Stimulated activated naive B cell treated with anti-CD40 and anti-IgM and Interleukin-4, amounts not matched to agents 10 μg/mL and 1 μg/mL and 100 μg/mL, for 72 hours (primary cell): ENCODE results near the gene HPX.

ENCODE experiments used
- ATAC-seq, 2 donors: fragments of 150-1000 bp; cut with Tn5 transposase; replicated peaks; 2 replicates each; pipeline ENCODE4 v1.10.0; 2021; ENCODE audit warnings: moderate library complexity in 1 of 2
- DNase-seq: peaks from one replicate; pipeline ENCODE4 v3.0.0; 2021
- H3K27ac Mint-ChIP-seq: one replicate; pipeline ENCODE4 v1.8.0; 2022; ENCODE audit warnings: mild to moderate bottlenecking, mixed read lengths
- H3K27me3 Mint-ChIP-seq, 2 donors: one replicate each; pipeline ENCODE4 v1.8.0; 2022; ENCODE audit warnings: mixed read lengths in 2 of 2
- H3K36me3 Mint-ChIP-seq, 2 donors: one replicate each; pipeline ENCODE4 v1.8.0; 2022; ENCODE audit warnings: mixed read lengths in 2 of 2, mild to moderate bottlenecking in 1 of 2
- H3K4me1 Mint-ChIP-seq, 2 donors: one replicate each; pipeline ENCODE4 v1.8.0; 2022; ENCODE audit warnings: mixed read lengths in 2 of 2, mild to moderate bottlenecking in 1 of 2
- H3K4me3 Mint-ChIP-seq, 2 donors: one replicate each; pipeline ENCODE4 v1.8.0; 2022; ENCODE audit warnings: mild to moderate bottlenecking in 2 of 2, mixed read lengths in 2 of 2, moderate library complexity in 1 of 2
- H3K9me3 Mint-ChIP-seq, 2 donors: one replicate each; pipeline ENCODE4 v1.8.0; 2022; ENCODE audit warnings: mixed read lengths in 2 of 2, mild to moderate bottlenecking in 1 of 2

The HPX gene, protein sequence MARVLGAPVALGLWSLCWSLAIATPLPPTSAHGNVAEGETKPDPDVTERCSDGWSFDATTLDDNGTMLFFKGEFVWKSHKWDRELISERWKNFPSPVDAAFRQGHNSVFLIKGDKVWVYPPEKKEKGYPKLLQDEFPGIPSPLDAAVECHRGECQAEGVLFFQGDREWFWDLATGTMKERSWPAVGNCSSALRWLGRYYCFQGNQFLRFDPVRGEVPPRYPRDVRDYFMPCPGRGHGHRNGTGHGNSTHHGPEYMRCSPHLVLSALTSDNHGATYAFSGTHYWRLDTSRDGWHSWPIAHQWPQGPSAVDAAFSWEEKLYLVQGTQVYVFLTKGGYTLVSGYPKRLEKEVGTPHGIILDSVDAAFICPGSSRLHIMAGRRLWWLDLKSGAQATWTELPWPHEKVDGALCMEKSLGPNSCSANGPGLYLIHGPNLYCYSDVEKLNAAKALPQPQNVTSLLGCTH

GRCh38 chr11:6440906-6441358 is at the start of gene HPX:
Gene HPX, minus strand, starts transcription at chr11:6440987. Its CDS starts 24 bp downstream, at chr11:6440963.
- Mint-ChIP-seq H3K27ac (no peak within 1 kb of the TSS), H3K27me3 (no peaks in the 10 kb centered on the region), H3K4me1 (peaks cover 0 to under 1% of the 10 kb centered on the region in 2 donors), H3K9me3 (no peaks in the 10 kb centered on the region), H3K36me3 (no peaks in the 10 kb centered on the region), H3K4me3 (no peak within 1 kb of the TSS)
- no peak for ATAC-seq
- DNase-seq: no peak

GRCh38 chr11:6489306-6489705 is 48.5 kb upstream of the HPX start:
- Mint-ChIP-seq H3K9me3 (peaks cover 0 to 1% of the 10 kb centered on the region in 2 donors), H3K27me3 (no peaks in the 10 kb centered on the region), H3K36me3 (peaks cover 11 to 48% of the 10 kb centered on the region in 2 donors), H3K27ac (no peak overlapping the region), H3K4me3 (no peak overlapping the region), H3K4me1 (peaks cover 2 to 4% of the 10 kb centered on the region in 2 donors)
- DNase-seq: no peak
- no peak for ATAC-seq

DNA sequence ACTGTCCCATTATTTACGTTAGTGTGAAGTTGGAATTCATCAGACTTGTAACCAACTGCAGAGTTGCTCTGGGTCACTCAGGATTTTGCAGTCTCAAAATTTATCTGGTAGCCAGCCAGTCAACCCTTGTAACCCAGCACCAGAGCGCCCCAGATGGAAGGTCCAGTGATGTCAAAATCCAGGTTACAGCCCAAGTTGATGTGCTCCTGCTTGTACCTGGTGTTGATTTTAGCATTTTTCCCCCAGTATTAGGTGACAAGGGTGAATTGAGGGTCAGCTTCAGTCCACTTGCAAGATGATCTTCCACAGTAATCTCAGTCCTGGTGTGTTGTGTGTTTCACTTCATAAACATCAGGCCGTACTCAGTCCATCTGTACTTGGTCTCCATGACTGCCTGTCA is 48.0 kb upstream of the HPX start:
- no peaks in the 10 kb centered on the region for H3K27me3 Mint-ChIP-seq
- peaks cover 0 to 1% of the 10 kb centered on the region in 2 donors for H3K9me3 Mint-ChIP-seq
- DNase-seq (no peak), ATAC-seq (no peak)
- H3K4me3 Mint-ChIP-seq: no peak overlapping the region
- H3K27ac Mint-ChIP-seq: peak overlapping the region; percentile 10
- peaks cover 11 to 44% of the 10 kb centered on the region in 2 donors for H3K36me3 Mint-ChIP-seq
- H3K4me1 Mint-ChIP-seq: peaks cover 2 to 4% of the 10 kb centered on the region in 2 donors

DNA sequence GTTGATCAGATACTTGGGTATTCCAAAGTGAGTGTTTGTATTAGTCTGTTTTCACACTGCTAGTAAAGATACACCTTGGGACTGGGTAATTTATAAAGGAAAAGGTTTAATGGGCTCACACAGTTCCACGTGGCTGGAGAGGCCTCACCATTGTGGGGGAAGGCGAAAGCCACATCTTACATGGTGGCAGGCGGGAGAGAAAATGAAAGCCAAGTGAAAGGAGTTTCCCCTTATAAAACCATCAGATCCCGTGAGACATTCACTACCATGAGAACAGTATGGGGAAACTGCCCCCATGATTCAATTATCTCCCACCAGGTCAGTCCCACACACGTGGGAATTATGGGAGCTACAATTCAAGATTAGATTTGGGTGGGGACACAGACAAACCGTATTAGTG is 47.6 kb upstream of the HPX start:
- no peak for DNase-seq
- ATAC-seq: no peak
- H3K4me1 Mint-ChIP-seq: peaks cover 2 to 8% of the 10 kb centered on the region in 2 donors
- peaks cover 14 to 43% of the 10 kb centered on the region in 2 donors for H3K36me3 Mint-ChIP-seq
- H3K27me3 Mint-ChIP-seq: no peaks in the 10 kb centered on the region
- H3K27ac Mint-ChIP-seq: peak overlapping the region; percentile 10
- no peak overlapping the region for H3K4me3 Mint-ChIP-seq
- H3K9me3 Mint-ChIP-seq: peaks cover 0 to 1% of the 10 kb centered on the region in 2 donors

DNA sequence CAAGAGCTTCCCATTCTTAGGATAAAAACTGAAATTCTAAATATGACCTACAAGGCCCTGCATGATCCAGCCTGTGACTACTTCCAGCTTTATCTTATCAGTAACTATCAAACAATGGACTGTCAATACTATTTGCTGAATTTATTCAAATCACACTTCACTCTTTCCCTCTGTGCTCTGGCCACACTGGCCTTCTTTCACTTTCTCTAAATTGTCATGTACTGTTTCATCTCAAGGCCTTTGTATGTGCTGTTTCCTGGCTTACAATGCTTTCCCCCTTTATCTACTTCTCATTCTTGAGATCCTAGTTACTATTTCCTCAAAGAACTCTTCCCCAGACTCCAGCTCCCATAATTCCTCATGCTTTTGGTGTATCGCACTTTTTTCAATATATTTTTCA is 46.2 kb upstream of the HPX start:
- Mint-ChIP-seq H3K9me3 (peaks cover 0 to 1% of the 10 kb centered on the region in 2 donors), H3K36me3 (peaks cover 24 to 41% of the 10 kb centered on the region in 2 donors), H3K27ac (no peak overlapping the region), H3K27me3 (no peaks in the 10 kb centered on the region), H3K4me3 (no peak overlapping the region), H3K4me1 (peaks cover 11 to 18% of the 10 kb centered on the region in 2 donors)
- no peak for DNase-seq
- ATAC-seq: no peak

- DNase-seq: no peak
- Mint-ChIP-seq H3K9me3 (peaks cover 0 to 1% of the 10 kb centered on the region in 2 donors), H3K36me3 (peaks cover 25 to 36% of the 10 kb centered on the region in 2 donors), H3K4me1 (peaks cover 11 to 19% of the 10 kb centered on the region in 2 donors), H3K27ac (no peak overlapping the region), H3K4me3 (no peak overlapping the region), H3K27me3 (no peaks in the 10 kb centered on the region)
- ATAC-seq: no peak
Observed at GRCh38 chr11:6486256-6486655, 45.5 kb upstream of the HPX start.

GRCh38 chr11:6485661-6486060 is 44.9 kb upstream of the HPX start:
- ATAC-seq: no peak
- Mint-ChIP-seq H3K27me3 (no peaks in the 10 kb centered on the region), H3K36me3 (peaks cover 25 to 40% of the 10 kb centered on the region in 2 donors), H3K27ac (no peak overlapping the region), H3K9me3 (peaks cover 0 to 1% of the 10 kb centered on the region in 2 donors), H3K4me1 (peaks cover 15 to 25% of the 10 kb centered on the region in 2 donors), H3K4me3 (no peak overlapping the region)
- no peak for DNase-seq

DNA sequence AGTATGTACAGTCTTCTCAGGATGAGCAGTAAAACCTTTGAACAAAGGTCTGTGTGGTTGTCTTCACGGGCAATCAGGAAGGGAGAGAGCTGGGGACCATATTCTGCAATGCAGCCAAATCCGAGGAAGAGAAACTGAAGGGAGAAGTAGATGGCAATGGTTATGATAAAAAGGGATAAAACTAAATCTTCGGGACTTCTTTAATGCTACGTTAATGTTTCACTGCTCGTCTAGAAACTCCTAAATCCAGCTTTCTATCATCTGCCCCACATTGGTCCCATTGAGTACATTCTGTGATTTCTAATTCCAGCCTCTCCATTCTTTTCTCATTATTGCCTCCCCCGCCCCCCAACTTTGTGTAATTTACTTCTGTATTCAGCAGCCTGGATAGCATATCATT is 42.2 kb upstream of the HPX start:
- Mint-ChIP-seq H3K27ac (peak overlapping the region; percentile 99), H3K4me3 (peak overlapping the region; percentile 97 to 99), H3K9me3 (no peaks in the 10 kb centered on the region), H3K4me1 (peaks cover 27 to 40% of the 10 kb centered on the region in 2 donors), H3K36me3 (peaks cover 18 to 31% of the 10 kb centered on the region in 2 donors), H3K27me3 (no peaks in the 10 kb centered on the region)
- DNase-seq: no peak
- no peak for ATAC-seq

DNA sequence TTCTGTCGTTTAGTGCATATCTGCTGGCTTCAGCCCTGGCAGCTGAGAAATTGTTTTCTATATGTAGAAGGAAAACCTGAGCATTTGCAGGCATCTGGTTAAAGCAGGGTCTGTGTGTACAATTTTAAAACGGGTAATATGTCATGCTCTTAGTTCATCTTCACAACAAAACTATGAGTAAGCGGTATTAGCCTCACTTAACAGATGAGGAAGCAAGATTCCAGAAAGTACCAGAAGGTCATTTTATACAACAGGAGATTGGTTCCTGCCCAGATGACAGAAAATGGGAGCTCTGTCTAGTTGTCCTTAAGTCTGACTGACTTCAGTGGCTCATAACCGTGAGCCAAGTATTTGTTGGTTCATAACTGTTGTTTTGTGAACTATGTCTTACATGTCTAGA is 41.7 kb upstream of the HPX start:
- Mint-ChIP-seq H3K27ac (peak overlapping the region; percentile 99), H3K9me3 (no peaks in the 10 kb centered on the region), H3K36me3 (peaks cover 21 to 35% of the 10 kb centered on the region in 2 donors), H3K4me3 (peak overlapping the region; percentile 97 to 99), H3K4me1 (peaks cover 27 to 39% of the 10 kb centered on the region in 2 donors), H3K27me3 (no peaks in the 10 kb centered on the region)
- ATAC-seq: no peak
- DNase-seq: no peak

DNA sequence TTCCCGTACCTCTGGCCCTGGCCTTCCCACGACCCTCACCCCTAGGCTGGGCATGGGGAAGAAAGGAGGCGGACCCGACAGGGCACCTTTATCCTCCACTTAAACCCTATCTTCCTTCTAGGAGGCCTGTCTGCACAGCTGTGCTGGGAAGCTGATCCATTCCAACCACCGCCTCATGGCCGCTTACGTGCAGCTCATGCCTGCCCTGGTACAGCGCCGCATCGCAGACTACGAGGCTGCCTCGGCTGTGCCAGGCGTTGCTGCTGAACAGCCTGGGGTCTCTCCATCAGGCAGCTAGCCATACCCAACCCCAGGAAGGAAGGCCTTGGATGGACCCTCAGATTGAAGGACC is 41.1 kb upstream of the HPX start:
- Mint-ChIP-seq H3K4me3 (peak overlapping the region; percentile 97 to 99), H3K27ac (peak overlapping the region; percentile 99), H3K36me3 (peaks cover 26 to 39% of the 10 kb centered on the region in 2 donors), H3K4me1 (peaks cover 27 to 39% of the 10 kb centered on the region in 2 donors), H3K9me3 (no peaks in the 10 kb centered on the region), H3K27me3 (no peaks in the 10 kb centered on the region)
- DNase-seq: peak; percentile 7
- peak; percentile 4 to 6 for ATAC-seq

- Mint-ChIP-seq H3K27me3 (no peaks in the 10 kb centered on the region), H3K4me3 (peak within 1 kb of the TSS; percentile 97 to 99)
Observed at GRCh38 chr11:6481012-6481923, 40.5 kb upstream of the HPX start, which contains the start of the genes ARFIP2 and TIMM10B. Gene ARFIP2, minus strand, starts transcription at chr11:6481331. Its CDS starts 910 bp downstream, at chr11:6480421. Gene TIMM10B, plus strand, starts transcription at chr11:6481501. Its CDS starts 16 bp downstream, at chr11:6481517.

DNA sequence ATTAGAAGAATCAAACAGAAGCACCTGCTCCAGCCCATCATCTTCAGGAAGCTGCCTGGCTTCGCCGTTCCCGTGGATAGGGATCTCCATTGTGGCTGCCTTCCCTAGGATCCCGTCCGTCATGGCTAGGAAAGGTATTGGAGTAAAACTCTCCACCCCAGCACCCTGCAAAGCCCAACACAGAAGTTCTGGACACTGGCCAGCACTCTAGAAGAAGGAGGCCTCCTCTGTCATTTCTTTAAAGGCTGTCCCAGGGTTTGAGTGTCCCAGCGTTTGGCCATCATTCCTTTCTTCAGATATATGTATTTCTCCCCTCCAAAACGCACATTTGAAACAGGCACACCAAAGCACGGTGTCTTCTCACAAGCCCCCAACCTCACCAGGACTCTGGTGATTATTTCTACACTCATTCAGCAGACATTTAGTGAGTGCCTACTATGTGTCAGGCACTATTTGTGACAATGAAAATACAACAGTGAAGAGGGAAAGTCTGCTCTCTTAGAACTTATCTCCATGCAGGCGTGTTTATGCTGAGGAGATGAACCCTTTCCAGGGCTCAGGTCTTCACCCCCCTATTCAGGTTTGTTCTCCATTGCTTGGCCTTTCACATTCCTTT is 39.6 kb upstream of the HPX start:
- Mint-ChIP-seq H3K9me3 (no peaks in the 10 kb centered on the region), H3K4me3 (peak overlapping the region; percentile 97 to 99), H3K36me3 (peaks cover 29 to 43% of the 10 kb centered on the region in 2 donors), H3K4me1 (peaks cover 27 to 39% of the 10 kb centered on the region in 2 donors), H3K27ac (peak overlapping the region; percentile 99), H3K27me3 (no peaks in the 10 kb centered on the region)
- DNase-seq (no peak), ATAC-seq (no peak)

More at GRCh38 chr11:6481012-6481923, 40.5 kb upstream of the HPX start, which contains the start of the genes ARFIP2 and TIMM10B:
- ATAC-seq: peak; percentile 98 to 99
- Mint-ChIP-seq H3K9me3 (no peaks in the 10 kb centered on the region), H3K27ac (peak within 1 kb of the TSS; percentile 99), H3K36me3 (peaks cover 29 to 43% of the 10 kb centered on the region in 2 donors), H3K4me1 (peaks cover 27 to 39% of the 10 kb centered on the region in 2 donors)
- peak; percentile 97 for DNase-seq

DNA sequence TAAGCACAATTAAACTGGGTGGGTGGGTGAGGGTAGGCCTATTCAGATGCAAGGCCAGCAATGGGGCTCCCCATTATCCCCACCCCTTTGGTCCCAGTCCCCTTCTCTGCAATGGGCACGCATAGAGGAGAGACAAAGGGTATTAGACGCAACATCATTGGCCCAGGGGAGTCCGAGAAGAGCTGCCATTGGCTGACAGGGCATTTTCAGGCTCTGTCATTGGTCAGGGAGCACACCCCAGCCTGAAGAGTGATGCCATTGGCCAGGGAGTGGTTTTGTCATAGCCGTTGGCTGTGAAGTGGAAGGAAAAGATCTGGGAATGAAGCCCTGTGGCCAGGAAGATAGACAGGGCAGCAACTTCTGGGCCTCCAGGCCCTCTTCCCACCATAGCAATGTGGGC is 35.8 kb upstream of the HPX start:
- no peak overlapping the region for H3K4me3 Mint-ChIP-seq
- no peak overlapping the region for H3K27ac Mint-ChIP-seq

More for the DNA sequence above, 35.8 kb upstream of the HPX start:
- no peaks in the 10 kb centered on the region for H3K27me3 Mint-ChIP-seq
- DNase-seq (no peak), ATAC-seq (no peak)
- H3K36me3 Mint-ChIP-seq: peaks cover 15 to 30% of the 10 kb centered on the region in 2 donors
- H3K4me1 Mint-ChIP-seq: peaks cover 30 to 38% of the 10 kb centered on the region in 2 donors
- no peaks in the 10 kb centered on the region for H3K9me3 Mint-ChIP-seq
